ENCODE results near the gene IGF1R.

IGF1R gene

GRCh38 chr15:98735895-98736617 lies 87.7 kb downstream of the IGF1R start:
- no peak for TF ChIP-seq CTCF (IDR thresholded peaks at IDR 0.05; ENCODE audit: borderline replicate concordance, insufficient read depth, low read depth, low read length)
- no peak overlapping the region for H3K4me3 ChIP-seq (ENCODE audit: low read depth, low read length)

GRCh38 chr15:98737159-98737558 lies 88.8 kb downstream of the IGF1R start:
- no peak overlapping the region for H3K4me3 ChIP-seq (ENCODE audit: low read depth, low read length)
- TF ChIP-seq CTCF (IDR thresholded peaks at IDR 0.05; ENCODE audit: borderline replicate concordance, insufficient read depth, low read depth, low read length) = no peak

GRCh38 chr15:98737721-98738120 lies 89.4 kb downstream of the IGF1R start:
- no peak for TF ChIP-seq CTCF (IDR thresholded peaks at IDR 0.05; ENCODE audit: borderline replicate concordance, insufficient read depth, low read depth, low read length)
- no peak overlapping the region for H3K4me3 ChIP-seq (ENCODE audit: low read depth, low read length)

- TF ChIP-seq CTCF (IDR thresholded peaks at IDR 0.05; ENCODE audit: borderline replicate concordance, insufficient read depth, low read depth, low read length) = no peak
- no peak overlapping the region for H3K4me3 ChIP-seq (ENCODE audit: low read depth, low read length)
Observed at GRCh38 chr15:98738689-98739401, 90.5 kb downstream of the IGF1R start.

- no peak for TF ChIP-seq CTCF (IDR thresholded peaks at IDR 0.05; ENCODE audit: borderline replicate concordance, insufficient read depth, low read depth, low read length)
- H3K4me3 ChIP-seq (ENCODE audit: low read depth, low read length) = no peak overlapping the region
Observed at GRCh38 chr15:98740295-98740694, 92.0 kb downstream of the IGF1R start.

GRCh38 chr15:98740963-98741362 lies 92.6 kb downstream of the IGF1R start:
- no peak overlapping the region for H3K4me3 ChIP-seq (ENCODE audit: low read depth, low read length)
- TF ChIP-seq CTCF (IDR thresholded peaks at IDR 0.05; ENCODE audit: borderline replicate concordance, insufficient read depth, low read depth, low read length) = no peak

- no peak overlapping the region for H3K4me3 ChIP-seq (ENCODE audit: low read depth, low read length)
- no peak for TF ChIP-seq CTCF (IDR thresholded peaks at IDR 0.05; ENCODE audit: borderline replicate concordance, insufficient read depth, low read depth, low read length)
Observed at GRCh38 chr15:98743177-98743576, 94.8 kb downstream of the IGF1R start.
